Ramos (cell line): Measurements from ENCODE around the gene GRIK2.

ENCODE experiments used
- in situ Hi-C: fragments of 300-500 bp; cut with MboI; formaldehyde crosslinking; loops from one replicate; pipeline ENCODE4 v1.14.3; 2022; ENCODE audit warnings: low sequenced_read_pairs; ENCODE audit not compliant: unreplicated experiment

Gene GRIK2

GRCh38 chr6:101931766-101932165, 538.3 kb downstream of the GRIK2 start:
- in situ Hi-C loops, result no loop called here

GRCh38 chr6:101932704-101933103, 539.2 kb downstream of the GRIK2 start:
- in situ Hi-C loops, result no loop called here

GRCh38 chr6:101935732-101936131, 542.2 kb downstream of the GRIK2 start:
- in situ Hi-C loops, result no loop called here

GRCh38 chr6:101936516-101936915, 543.0 kb downstream of the GRIK2 start:
- in situ Hi-C loops, result no loop called here

- in situ Hi-C loops, result no loop called here
These were observed 543.6 kb downstream of the GRIK2 start for GRCh38 chr6:101937108-101937507.

GRCh38 chr6:101940391-101940790, 546.9 kb downstream of the GRIK2 start:
- in situ Hi-C loops, result no loop called here

- in situ Hi-C loops, result no loop called here
These were observed 563.5 kb downstream of the GRIK2 start for GRCh38 chr6:101956961-101957360.

GRCh38 chr6:101961357-101961756, 567.8 kb downstream of the GRIK2 start:
- in situ Hi-C loops, result no loop called here

GRCh38 chr6:101980924-101981323, 587.4 kb downstream of the GRIK2 start:
- in situ Hi-C loops, result no loop called here

GRCh38 chr6:101986476-101986875, 593.0 kb downstream of the GRIK2 start:
- in situ Hi-C loops, result no loop called here

GRCh38 chr6:101992286-101992685, 598.8 kb downstream of the GRIK2 start:
- in situ Hi-C loops, result no loop called here

GRCh38 chr6:101994521-101994920, 601.0 kb downstream of the GRIK2 start:
- in situ Hi-C loops, result no loop called here

GRCh38 chr6:102015431-102015830, 621.9 kb downstream of the GRIK2 start:
- in situ Hi-C loops, result no loop called here

- in situ Hi-C loops, result no loop called here
These were observed 628.8 kb downstream of the GRIK2 start for GRCh38 chr6:102022281-102022680.

- in situ Hi-C loops, result no loop called here
These were observed 629.3 kb downstream of the GRIK2 start for GRCh38 chr6:102022803-102023202.

- in situ Hi-C loops, result no loop called here
These were observed 630.6 kb downstream of the GRIK2 start for GRCh38 chr6:102023977-102024657.

- in situ Hi-C loops, result no loop called here
These were observed 633.1 kb downstream of the GRIK2 start for GRCh38 chr6:102026649-102027048.

GRCh38 chr6:102028176-102028575, 634.7 kb downstream of the GRIK2 start:
- in situ Hi-C loops, result no loop called here

GRCh38 chr6:102038964-102039363, 645.5 kb downstream of the GRIK2 start:
- in situ Hi-C loops, result no loop called here

- in situ Hi-C loops, result no loop called here
These were observed 645.9 kb downstream of the GRIK2 start for GRCh38 chr6:102039441-102039840.

GRCh38 chr6:102051001-102051400, 657.5 kb downstream of the GRIK2 start:
- in situ Hi-C loops, result no loop called here

- in situ Hi-C loops, result no loop called here
These were observed 658.2 kb downstream of the GRIK2 start for GRCh38 chr6:102051720-102052119.
